GM18868 (cell line): ENCODE measurements around the gene TGFBRAP1.
A peak's percentile ranks its signal among the peaks of the same experiment; 100 is the strongest.

Experiments
- ATAC-seq: cut with Tn5 transposase; IDR thresholded peaks from one replicate; pipeline ENCODE4 v1.9.1; 2021; ENCODE audit warnings: mild to moderate bottlenecking, moderate library complexity; ENCODE audit not compliant: unreplicated experiment

TGFBRAP1 gene

GRCh38 chr2:105321875-105322646 is 7.5 kb downstream of the TGFBRAP1 start:
- ATAC-seq: peak; percentile 52

GRCh38 chr2:105320651-105321215 is 8.8 kb downstream of the TGFBRAP1 start:
- ATAC-seq: no peak

- ATAC-seq: no peak
Measured at GRCh38 chr2:105317937-105318336, 11.6 kb downstream of the TGFBRAP1 start.

- peak; percentile 75 for ATAC-seq
Measured at GRCh38 chr2:105315314-105315713, 14.2 kb downstream of the TGFBRAP1 start.

GRCh38 chr2:105313877-105314276 is 15.7 kb downstream of the TGFBRAP1 start:
- ATAC-seq: peak; percentile 46

GRCh38 chr2:105309147-105309545 is 20.4 kb downstream of the TGFBRAP1 start:
- ATAC-seq: peak; percentile 76

GRCh38 chr2:105308382-105309146 is 21.0 kb downstream of the TGFBRAP1 start:
- no peak for ATAC-seq

GRCh38 chr2:105307962-105308361 is 21.6 kb downstream of the TGFBRAP1 start:
- no peak for ATAC-seq

- no peak for ATAC-seq
Measured at GRCh38 chr2:105307550-105307949, 22.0 kb downstream of the TGFBRAP1 start.

- no peak for ATAC-seq
Measured at GRCh38 chr2:105307146-105307545, 22.4 kb downstream of the TGFBRAP1 start.

GRCh38 chr2:105301646-105302045 is 27.9 kb downstream of the TGFBRAP1 start:
- no peak for ATAC-seq

- ATAC-seq: no peak
Measured at GRCh38 chr2:105299290-105299689, 30.2 kb downstream of the TGFBRAP1 start.

GRCh38 chr2:105298017-105298416 is 31.5 kb downstream of the TGFBRAP1 start:
- no peak for ATAC-seq

- no peak for ATAC-seq
Measured at GRCh38 chr2:105297216-105297615, 32.3 kb downstream of the TGFBRAP1 start.

GRCh38 chr2:105296017-105296611 is 33.4 kb downstream of the TGFBRAP1 start:
- no peak for ATAC-seq

- peak; percentile 75 for ATAC-seq
Measured at GRCh38 chr2:105294844-105295481, 34.6 kb downstream of the TGFBRAP1 start.

GRCh38 chr2:105294046-105294445 is 35.5 kb downstream of the TGFBRAP1 start:
- ATAC-seq: no peak

- no peak for ATAC-seq
Measured at GRCh38 chr2:105291981-105292380, 37.6 kb downstream of the TGFBRAP1 start.

GRCh38 chr2:105290981-105291660 is 38.4 kb downstream of the TGFBRAP1 start:
- no peak for ATAC-seq

- ATAC-seq: no peak
Measured at GRCh38 chr2:105288133-105288532, 41.4 kb downstream of the TGFBRAP1 start.
